GM21367 (cell line): ENCODE results near the gene GPRIN1.
A peak's percentile ranks its signal among the peaks of the same experiment; 100 is the strongest.

ENCODE experiments used
- ATAC-seq: cut with Tn5 transposase; IDR thresholded peaks from one replicate; pipeline ENCODE4 v1.9.1; 2021; ENCODE audit not compliant: unreplicated experiment

The GPRIN1 gene

GRCh38 chr5:176643491-176644219, 33.7 kb upstream of the GPRIN1 start:
- ATAC-seq, result no peak

- ATAC-seq, result no peak
These were observed 32.9 kb upstream of the GPRIN1 start for GRCh38 chr5:176642675-176643490.

DNA sequence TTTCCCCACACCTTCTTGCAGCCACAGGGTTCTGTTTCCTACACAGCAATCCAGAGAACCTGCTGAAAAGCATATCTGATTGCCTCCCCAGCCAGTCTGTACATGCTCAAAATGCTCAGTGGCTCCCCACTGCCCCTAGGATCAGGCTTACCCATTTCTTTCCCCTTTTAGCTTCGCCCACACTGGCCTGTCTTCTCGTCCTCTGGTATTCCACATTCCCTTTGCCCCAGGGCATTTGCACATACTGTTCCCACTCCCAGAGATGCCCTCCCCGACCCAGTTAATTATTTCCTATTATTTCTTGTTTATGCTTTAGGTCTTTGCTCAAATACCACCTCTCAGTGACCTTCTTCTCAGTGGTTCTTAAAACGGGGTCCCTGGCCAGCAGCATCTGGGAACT, 30.7 kb upstream of the GPRIN1 start:
- no peak for ATAC-seq

DNA sequence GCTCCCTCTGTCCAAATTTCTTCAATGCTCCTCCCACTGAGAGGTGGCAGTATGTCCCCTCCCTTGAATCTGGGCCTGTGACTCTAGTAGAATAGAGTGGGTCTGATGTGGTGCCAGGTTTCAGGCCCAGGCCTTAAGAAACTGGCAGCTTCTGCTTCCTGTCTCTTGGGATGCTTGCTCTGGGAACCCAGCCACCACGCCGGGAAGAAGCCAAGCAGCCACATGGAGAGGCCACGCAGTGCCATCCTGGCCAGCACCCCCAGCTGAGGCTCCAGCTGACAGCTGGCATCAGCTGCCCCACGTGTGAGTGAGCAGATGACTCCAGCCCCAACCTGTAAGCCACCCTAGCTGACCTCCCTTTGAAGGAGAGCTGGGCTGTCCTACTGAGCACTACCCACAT, 30.0 kb upstream of the GPRIN1 start:
- no peak for ATAC-seq

DNA sequence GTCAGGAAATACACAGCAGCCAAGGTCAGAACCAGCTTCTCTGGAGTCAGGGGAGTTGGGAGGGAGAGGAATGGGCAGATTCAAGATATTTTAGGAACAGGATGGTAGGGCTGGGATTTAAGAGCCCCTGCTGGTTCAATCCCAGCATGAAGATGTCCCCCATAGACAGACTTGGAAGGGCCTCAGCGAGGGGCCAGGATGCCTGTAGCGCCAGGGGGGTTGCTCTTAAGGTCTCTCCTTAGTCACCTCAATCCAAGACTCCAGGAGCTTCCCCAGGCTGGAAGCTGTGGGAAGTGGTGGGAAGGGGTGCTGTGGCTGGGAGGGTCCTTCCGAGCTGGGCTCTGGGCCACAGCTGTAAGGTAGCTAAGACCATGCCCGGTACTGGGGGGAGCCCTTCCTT, 29.3 kb upstream of the GPRIN1 start:
- no peak for ATAC-seq

DNA sequence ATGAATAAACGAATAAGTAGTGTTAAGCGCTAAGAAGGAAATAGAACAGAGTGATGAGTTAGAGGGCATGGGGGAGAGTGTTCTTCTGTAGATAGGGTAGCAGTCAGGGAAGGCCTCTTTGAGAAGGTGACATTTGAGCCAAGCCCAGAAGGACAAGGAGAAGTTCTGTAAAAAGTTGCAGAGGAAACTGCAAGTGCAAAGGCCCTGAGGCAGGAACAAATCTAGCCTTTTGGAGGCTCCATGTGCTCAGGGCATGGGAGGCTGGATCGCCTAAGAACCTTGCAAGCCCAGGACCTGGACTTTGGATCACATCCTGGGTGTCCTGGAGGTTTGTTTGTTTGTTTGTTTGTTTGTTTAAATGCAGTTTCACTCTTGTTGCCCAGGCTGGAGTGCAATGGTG, 28.5 kb upstream of the GPRIN1 start:
- ATAC-seq, result no peak

- ATAC-seq, result no peak
These were observed 27.6 kb upstream of the GPRIN1 start for GRCh38 chr5:176637556-176637955.

DNA sequence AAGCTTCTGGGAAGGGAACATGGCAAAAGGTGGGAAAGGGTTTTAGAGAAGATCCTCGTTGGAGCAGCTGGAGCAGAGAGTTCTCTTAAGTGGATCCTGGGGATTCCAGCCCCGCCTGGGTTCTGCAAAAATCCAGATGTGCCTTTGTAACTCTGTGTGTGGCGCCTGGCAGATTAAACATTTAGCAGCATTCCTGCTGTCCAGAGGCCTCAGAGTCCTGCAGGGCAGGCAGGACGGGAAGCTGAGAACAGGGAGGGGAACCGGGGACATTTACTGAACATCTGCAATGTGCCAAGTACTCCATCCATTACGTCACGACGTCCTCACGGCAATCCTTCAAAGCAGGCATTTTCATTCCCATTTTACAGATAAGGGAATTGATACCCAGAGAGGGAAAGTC, 26.5 kb upstream of the GPRIN1 start:
- ATAC-seq, result no peak

GRCh38 chr5:176633598-176633997, 23.6 kb upstream of the GPRIN1 start:
- no peak for ATAC-seq

DNA sequence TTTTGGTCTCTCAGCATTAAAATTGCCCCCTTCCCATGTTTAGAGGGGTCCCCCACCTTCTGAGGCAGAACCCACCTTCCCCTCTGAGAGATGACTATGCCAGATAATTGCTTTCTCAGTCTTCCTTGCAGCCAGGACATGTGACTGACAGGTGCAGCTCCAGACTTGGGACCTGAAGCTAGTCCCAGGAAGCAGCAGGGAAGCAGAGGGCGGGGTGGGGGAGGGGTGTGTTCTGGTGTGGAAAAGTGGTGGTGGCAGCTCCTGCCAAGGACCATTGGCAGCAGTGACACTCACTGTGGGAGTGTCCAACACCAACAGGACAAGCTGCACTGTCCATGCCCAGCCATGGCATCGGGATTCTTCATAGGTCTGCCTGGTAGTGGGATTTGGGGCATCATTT, 22.8 kb upstream of the GPRIN1 start:
- ATAC-seq, result no peak

- no peak for ATAC-seq
These were observed 21.6 kb upstream of the GPRIN1 start for GRCh38 chr5:176631383-176632200.

DNA sequence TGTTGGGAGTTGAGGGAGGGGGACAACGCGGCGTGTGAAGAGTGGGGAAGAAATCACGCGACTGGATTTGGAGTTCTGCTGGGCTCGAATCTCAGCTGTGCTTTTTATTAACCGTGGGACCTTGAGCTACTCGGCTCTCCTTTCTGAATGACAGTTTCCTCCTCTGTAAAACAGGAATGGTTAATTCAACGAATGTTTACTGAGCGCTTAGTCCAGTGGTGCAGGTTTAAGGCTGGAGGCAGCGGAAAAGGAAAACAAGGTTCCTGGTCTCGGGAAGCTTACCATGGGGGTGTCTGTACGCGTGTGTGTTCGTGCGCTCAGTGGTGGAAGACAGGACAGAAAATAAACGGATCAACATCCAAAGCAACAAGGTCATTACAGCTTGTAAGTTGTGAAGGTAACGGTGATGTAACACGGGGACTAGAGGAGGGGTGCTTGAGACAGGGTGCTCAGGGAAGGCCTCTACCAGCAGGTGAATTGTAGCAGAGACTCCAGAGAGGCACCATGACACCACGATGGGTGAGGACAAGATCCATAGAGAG, 20.8 kb upstream of the GPRIN1 start:
- no peak for ATAC-seq

DNA sequence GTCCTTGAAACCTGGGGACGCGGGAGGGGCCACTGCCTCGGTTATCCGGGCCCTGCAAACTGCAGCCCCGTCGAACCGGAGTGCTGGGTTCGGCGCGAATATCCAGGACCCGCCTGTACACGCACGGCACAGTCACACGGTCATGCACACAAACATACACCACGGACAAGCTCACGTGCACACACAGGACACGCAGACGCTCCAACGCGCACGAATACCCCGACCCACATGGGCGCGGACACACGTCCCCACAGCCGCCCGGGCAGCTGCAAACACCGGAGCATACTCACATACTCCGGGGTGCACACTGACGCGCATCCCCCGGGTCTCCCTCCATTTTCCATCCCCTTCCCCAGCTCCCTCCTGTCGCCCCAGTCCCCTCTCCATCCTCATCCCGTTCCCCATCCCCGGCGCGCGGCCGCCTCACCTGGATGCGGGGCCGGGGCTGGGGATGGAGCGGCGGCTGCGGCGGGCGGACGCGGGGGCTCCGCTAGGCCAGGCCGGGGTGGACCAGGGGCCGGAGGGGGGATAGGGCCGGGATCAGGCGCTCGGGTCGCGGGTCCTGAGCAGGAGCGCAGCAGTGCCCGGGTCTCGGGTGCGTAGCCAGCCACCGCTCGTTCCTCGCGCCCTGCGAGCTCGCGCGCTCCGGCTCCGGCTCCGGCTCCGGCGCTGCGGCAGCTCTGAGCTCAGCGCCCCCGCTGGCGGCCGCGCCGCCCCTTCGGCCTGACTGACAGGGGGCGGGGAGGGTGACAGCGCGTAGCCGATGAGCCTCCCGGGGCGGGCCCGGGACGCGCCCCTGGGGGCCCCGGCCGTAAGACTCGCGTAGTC, 20.1 kb upstream of the GPRIN1 start, which contains the start of the genes EIF4E1B and SNCB:
Gene EIF4E1B, plus strand, starts transcription at position 823 of the 828 bp plus-strand sequence. CDS start 12,113 bp downstream, outside the sequence.
Gene SNCB, minus strand, starts transcription at position 682 of the 828 bp plus-strand sequence. CDS start 880 bp downstream, outside the sequence.
- peak; percentile 75 for ATAC-seq

- ATAC-seq, result no peak
These were observed 19.4 kb upstream of the GPRIN1 start for GRCh38 chr5:176629317-176629852.

GRCh38 chr5:176628406-176629228, 18.7 kb upstream of the GPRIN1 start:
- no peak for ATAC-seq

- no peak for ATAC-seq
These were observed 17.6 kb upstream of the GPRIN1 start for GRCh38 chr5:176627582-176627981.

- ATAC-seq, result no peak
These were observed 16.9 kb upstream of the GPRIN1 start for GRCh38 chr5:176626876-176627236.

GRCh38 chr5:176625966-176626875, 16.3 kb upstream of the GPRIN1 start:
- no peak for ATAC-seq
